ENCODE results near the gene NPIPA7. TPM values are rescaled to one million over a fixed set of nuclear protein-coding genes. Genes with fewer than 3 reads are reported as not detected.
"Not testable (repeated sequence)": the region's sequence is repeated elsewhere in the genome, so short reads cannot be mapped to it uniquely, and the experiment has no call there.

NPIPA7 gene
- 10 to 100 TPM in 1 of 2 donors, 1 to 10 TPM in 1; 3.9 to 13.7 TPM for total RNA-seq

- ATAC-seq; H3K27ac Mint-ChIP-seq; DNase-seq (ENCODE audit: low spot score in 2 of 2); H3K9me3 Mint-ChIP-seq; H3K36me3 Mint-ChIP-seq: not testable (repeated sequence)
These were observed at the start of gene NPIPA7 for GRCh38 chr16:16378840-16379239. TSS of gene NPIPA7 (plus strand) at chr16:16379140. CDS start at chr16:16379245, 105 bp downstream.

GRCh38 chr16:16331466-16331865 is 47.5 kb upstream of the NPIPA7 start:
- H3K9me3 Mint-ChIP-seq; ATAC-seq; H3K36me3 Mint-ChIP-seq; H3K27ac Mint-ChIP-seq; DNase-seq (ENCODE audit: low spot score in 2 of 2): not testable (repeated sequence)

- not testable (repeated sequence) for H3K9me3 Mint-ChIP-seq; H3K36me3 Mint-ChIP-seq; H3K27ac Mint-ChIP-seq; ATAC-seq; DNase-seq (ENCODE audit: low spot score in 2 of 2)
These were observed 21.4 kb upstream of the NPIPA7 start for GRCh38 chr16:16357556-16357955.

GRCh38 chr16:16358539-16359240 is 20.2 kb upstream of the NPIPA7 start:
- H3K9me3 Mint-ChIP-seq; ATAC-seq; H3K27ac Mint-ChIP-seq; H3K36me3 Mint-ChIP-seq; DNase-seq (ENCODE audit: low spot score in 2 of 2): not testable (repeated sequence)

GRCh38 chr16:16363595-16363994 is 15.3 kb upstream of the NPIPA7 start:
- not testable (repeated sequence) for H3K27ac Mint-ChIP-seq; H3K9me3 Mint-ChIP-seq; DNase-seq (ENCODE audit: low spot score in 2 of 2); ATAC-seq; H3K36me3 Mint-ChIP-seq

GRCh38 chr16:16364100-16364499 is 14.8 kb upstream of the NPIPA7 start:
- H3K27ac Mint-ChIP-seq; ATAC-seq; H3K36me3 Mint-ChIP-seq; H3K9me3 Mint-ChIP-seq; DNase-seq (ENCODE audit: low spot score in 2 of 2): not testable (repeated sequence)

GRCh38 chr16:16364701-16365100 is 14.2 kb upstream of the NPIPA7 start:
- H3K9me3 Mint-ChIP-seq; H3K36me3 Mint-ChIP-seq; ATAC-seq; DNase-seq (ENCODE audit: low spot score in 2 of 2); H3K27ac Mint-ChIP-seq: not testable (repeated sequence)

GRCh38 chr16:16365319-16365718 is 13.6 kb upstream of the NPIPA7 start:
- H3K27ac Mint-ChIP-seq, H3K36me3 Mint-ChIP-seq, H3K9me3 Mint-ChIP-seq, ATAC-seq: not testable (repeated sequence)
- DNase-seq (ENCODE audit: low spot score in 2 of 2): peak in 1 of 2 donors; percentile 30

- not testable (repeated sequence) for H3K27ac Mint-ChIP-seq; H3K9me3 Mint-ChIP-seq; DNase-seq (ENCODE audit: low spot score in 2 of 2); ATAC-seq; H3K36me3 Mint-ChIP-seq
These were observed 13.1 kb upstream of the NPIPA7 start for GRCh38 chr16:16365851-16366250.

GRCh38 chr16:16366552-16367284 is 12.2 kb upstream of the NPIPA7 start:
- peak in 1 of 2 donors; percentile 54 for DNase-seq (ENCODE audit: low spot score in 2 of 2)
- H3K27ac Mint-ChIP-seq, ATAC-seq, H3K36me3 Mint-ChIP-seq, H3K9me3 Mint-ChIP-seq: not testable (repeated sequence)

GRCh38 chr16:16367285-16367628 is 11.7 kb upstream of the NPIPA7 start:
- ATAC-seq; H3K36me3 Mint-ChIP-seq; DNase-seq (ENCODE audit: low spot score in 2 of 2); H3K27ac Mint-ChIP-seq; H3K9me3 Mint-ChIP-seq: not testable (repeated sequence)

GRCh38 chr16:16369081-16369856 is 9.7 kb upstream of the NPIPA7 start:
- H3K9me3 Mint-ChIP-seq, H3K36me3 Mint-ChIP-seq, H3K27ac Mint-ChIP-seq, ATAC-seq: not testable (repeated sequence)
- peak in 1 of 2 donors; percentile 49 for DNase-seq (ENCODE audit: low spot score in 2 of 2)

- H3K27ac Mint-ChIP-seq; DNase-seq (ENCODE audit: low spot score in 2 of 2); ATAC-seq; H3K9me3 Mint-ChIP-seq; H3K36me3 Mint-ChIP-seq: not testable (repeated sequence)
These were observed 7.7 kb upstream of the NPIPA7 start for GRCh38 chr16:16371136-16371735.

GRCh38 chr16:16374192-16374591 is 4.7 kb upstream of the NPIPA7 start:
- not testable (repeated sequence) for DNase-seq (ENCODE audit: low spot score in 2 of 2); ATAC-seq; H3K27ac Mint-ChIP-seq; H3K36me3 Mint-ChIP-seq; H3K9me3 Mint-ChIP-seq

- not testable (repeated sequence) for ATAC-seq; H3K27ac Mint-ChIP-seq; H3K9me3 Mint-ChIP-seq; H3K36me3 Mint-ChIP-seq; DNase-seq (ENCODE audit: low spot score in 2 of 2)
These were observed 20.7 kb downstream of the NPIPA7 start for GRCh38 chr16:16399685-16400084.

- not testable (repeated sequence) for DNase-seq (ENCODE audit: low spot score in 2 of 2); ATAC-seq
These were observed 23.4 kb downstream of the NPIPA7 start for GRCh38 chr16:16402333-16402732.

GRCh38 chr16:16404283-16404682 is 25.3 kb downstream of the NPIPA7 start:
- not testable (repeated sequence) for ATAC-seq

More at GRCh38 chr16:16402333-16402732, 23.4 kb downstream of the NPIPA7 start:
- not testable (repeated sequence) for H3K27ac Mint-ChIP-seq, H3K36me3 Mint-ChIP-seq, H3K9me3 Mint-ChIP-seq

More at GRCh38 chr16:16404283-16404682, 25.3 kb downstream of the NPIPA7 start:
- not testable (repeated sequence) for H3K9me3 Mint-ChIP-seq; H3K36me3 Mint-ChIP-seq; DNase-seq (ENCODE audit: low spot score in 2 of 2); H3K27ac Mint-ChIP-seq
